HG03354 (cell line): ENCODE results near the gene CLIP4.

Experiments
- ATAC-seq: cut with Tn5 transposase; IDR thresholded peaks from one replicate; pipeline ENCODE4 v1.9.1; 2021; ENCODE audit warnings: mild to moderate bottlenecking; ENCODE audit not compliant: unreplicated experiment, poor library complexity, severe bottlenecking

CLIP4 gene

DNA sequence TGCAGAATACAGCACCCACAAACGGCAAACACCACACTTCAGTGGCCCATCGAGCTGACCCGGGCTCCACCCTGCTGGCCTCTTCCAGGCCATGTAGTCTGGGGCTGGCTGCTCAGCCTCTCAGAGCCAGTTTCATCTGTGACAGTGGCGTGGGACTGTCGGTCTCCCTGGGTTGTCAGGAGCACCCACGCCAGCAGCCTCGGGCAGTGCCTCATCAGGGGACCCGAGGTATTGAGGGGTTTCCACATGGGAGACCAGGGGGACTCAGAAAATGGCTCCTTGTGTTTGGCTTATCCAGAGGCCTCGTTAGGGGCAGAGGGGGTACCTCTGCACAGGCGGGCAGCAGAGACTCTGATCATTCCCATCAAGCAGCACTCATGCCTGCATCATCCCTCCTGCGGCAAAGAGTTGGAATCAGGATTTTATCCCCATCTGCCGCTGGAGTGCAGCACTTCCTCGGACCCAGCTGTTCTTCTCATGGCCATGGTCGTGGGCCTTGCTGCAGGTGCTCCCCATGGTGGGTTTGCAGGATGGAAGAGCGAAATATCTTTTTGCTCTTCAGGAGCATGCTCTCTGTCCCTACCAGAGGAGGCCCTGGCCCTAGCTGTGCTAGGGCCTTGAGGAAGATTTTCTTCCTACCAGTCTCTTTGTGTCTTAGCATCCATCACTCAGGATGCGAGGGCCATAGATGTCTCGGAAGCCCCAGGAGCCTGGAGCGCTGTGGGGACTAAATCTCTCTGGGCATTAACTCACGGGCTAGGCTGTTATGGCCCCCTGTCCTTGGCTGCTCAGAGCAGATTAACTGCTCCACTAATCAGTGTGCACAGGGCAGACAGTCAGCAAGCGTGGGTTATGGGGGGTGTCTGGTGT, 100.8 kb downstream of the CLIP4 start:
- ATAC-seq: no peak

DNA sequence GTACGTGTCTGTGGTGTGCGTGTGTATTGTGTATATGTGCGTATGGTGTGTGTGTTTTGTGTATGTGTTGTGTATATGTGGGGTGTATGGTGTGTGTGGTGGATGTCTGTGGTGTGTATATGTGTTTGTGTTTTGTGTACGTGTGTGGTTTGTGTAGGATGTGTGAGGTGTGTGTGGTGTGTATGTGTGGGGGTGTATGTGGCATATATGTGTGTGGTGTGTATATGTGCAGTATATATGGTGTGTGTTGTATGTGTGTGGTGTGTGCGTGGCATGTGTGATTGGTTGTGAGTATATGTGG, 101.3 kb downstream of the CLIP4 start:
- no peak for ATAC-seq

DNA sequence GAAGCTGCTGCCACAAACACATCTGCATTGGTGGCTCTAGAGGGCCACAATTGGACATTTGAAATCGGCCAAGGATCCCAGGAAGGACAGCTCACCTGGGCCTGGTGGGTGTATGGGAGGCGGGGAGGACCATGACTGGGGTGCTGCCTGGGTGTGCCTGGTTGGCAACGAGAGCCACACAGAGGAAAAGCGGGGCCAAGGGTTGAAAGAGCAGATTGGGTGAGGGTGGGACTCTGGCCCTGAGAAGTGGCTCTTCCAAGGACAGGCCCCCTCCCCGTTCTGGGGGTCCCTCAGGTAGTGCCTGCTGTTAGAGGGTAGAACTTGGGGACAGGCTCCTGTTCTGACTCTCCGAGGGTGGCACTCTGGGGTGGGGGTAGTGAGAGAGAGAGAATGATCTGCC, 102.9 kb downstream of the CLIP4 start:
- no peak for ATAC-seq

DNA sequence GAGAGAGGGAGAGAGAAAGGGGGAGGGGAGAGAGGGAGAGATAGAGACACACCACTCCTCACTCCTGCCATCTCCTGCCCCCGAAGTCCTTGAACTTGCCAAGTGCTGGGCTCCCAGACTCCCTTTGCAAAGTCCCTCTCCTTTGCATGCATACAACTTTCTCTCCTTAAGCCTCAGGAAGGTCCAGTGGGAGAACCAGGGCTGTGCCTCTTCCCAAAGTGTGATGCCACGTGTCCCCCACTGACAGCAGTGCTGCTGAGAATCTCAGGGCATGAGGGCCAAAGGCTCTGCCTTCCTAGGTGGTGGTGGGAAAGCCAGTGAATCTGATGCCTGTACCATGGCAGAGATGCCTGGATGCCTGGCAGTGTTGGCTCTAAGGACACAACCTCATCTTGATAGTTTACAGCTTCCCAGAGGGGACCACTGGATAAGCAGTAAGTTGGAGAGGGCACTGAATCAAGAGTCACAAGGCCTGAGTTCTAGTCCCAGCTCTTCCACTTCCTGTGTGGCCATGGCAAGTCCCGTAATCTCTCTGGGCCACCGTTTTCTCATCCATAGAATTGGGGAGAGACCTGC, 103.4 kb downstream of the CLIP4 start:
- no peak for ATAC-seq

DNA sequence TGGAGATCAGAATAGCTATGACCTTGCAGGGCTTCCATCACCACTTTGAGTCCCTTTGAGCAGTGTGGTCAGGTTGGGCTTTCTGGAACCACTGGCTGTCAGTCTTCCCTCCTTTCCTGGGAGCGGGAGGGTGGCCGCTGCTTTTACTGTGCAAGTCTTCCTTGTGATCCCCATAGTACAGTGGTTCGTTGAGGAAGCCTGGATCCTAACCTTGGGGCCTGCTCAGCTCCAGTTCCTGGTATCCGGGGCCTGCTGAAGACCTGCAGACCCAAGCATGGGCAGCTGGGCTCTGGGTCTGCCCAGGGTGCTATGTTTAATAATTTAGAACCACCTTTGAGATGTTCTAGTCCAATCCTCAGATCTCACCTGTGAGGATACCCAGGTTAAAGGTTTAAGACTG, 104.2 kb downstream of the CLIP4 start:
- no peak for ATAC-seq

DNA sequence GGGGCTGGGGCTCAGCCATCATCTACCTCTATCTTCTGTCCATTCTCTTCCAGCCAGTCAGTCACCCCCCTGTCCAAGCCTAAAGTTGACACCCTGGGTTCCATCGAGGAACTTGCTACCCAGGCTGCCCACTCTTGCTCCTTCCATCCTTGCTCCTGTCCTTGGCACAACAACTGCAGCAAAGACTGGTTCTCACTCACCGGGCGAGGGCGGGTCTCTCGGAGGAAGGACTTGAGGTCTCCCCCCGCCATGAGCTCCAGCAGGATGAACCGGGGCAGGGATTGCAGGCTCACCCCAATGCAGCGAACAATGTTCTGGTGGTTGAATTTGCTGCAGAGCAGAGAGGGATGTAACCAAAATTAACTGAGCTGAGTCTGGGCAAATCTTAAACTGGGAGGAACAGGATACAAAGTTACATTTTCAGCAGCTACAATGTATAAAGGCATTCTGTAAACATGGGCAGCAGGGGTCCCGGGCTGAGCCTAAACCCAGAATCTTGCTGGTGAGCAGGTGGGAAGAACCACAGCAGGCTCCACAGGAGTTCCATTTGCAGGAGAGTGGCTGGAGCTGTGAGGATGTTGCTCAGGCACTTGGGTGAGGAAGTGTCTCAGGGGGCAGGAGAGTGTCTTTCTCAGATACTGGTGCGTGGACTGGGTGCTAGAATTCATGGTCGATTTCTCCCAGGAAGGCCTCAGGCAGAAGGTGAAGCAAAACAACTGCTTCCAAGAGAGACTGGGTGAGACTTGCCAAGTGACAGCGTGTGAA, 105.5 kb downstream of the CLIP4 start:
- ATAC-seq: no peak

DNA sequence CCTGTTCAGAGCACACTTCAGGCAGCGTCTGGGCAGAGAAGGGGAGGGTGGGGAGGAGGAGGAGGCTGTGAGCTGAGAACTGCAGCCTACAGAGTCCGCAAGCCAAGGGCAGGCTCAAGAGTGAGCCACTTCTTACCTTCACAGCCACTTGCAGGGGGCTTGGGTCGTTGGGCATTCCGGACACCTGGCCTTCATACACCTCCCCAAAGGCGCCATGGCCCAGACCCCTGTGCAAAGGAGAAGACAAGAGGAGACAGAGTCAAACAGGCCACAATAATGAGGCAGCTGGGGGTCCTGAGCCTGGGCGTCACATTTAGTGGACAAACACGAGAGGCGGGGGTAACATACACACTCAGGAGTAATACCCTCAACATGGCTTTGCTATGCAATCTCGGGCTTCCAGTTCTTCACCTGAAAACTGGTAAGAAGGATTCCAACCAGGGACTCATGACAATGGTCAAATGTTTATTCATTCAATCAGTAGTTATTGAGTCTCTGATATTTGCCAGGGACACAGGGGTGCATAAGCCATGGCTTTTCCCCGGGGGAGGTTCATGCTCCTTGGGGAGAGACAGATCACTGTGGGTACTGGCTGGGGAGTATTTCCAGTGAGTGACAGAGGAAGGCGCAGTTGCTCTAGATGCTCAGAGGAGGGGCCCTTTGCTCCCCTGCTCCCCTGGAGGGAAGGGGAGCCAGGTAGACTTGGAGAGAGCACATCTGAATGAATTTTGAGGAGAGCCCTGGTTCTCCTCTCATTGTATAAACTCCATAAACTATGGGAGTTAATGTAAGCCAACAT, 107.4 kb downstream of the CLIP4 start:
- ATAC-seq: no peak

DNA sequence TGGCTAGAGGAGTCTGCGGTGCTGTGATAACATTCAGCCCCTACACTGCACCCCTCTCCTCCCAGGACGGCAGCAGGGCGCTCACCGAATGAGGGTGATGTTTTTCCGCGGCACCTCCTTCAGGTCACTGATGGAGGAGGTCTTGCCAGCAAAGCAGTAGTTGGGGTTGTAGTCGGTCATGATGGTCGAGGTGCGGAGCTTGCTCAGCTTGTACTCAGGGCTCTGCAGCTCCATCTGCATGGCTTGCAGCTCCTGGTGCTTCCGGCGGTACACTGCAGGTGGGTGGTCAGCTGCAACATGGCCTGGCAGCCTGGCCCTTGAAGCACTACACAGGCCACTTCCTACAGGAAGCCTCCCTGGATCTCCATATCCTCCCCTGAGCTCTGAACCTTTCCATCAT, 108.0 kb downstream of the CLIP4 start:
- no peak for ATAC-seq

DNA sequence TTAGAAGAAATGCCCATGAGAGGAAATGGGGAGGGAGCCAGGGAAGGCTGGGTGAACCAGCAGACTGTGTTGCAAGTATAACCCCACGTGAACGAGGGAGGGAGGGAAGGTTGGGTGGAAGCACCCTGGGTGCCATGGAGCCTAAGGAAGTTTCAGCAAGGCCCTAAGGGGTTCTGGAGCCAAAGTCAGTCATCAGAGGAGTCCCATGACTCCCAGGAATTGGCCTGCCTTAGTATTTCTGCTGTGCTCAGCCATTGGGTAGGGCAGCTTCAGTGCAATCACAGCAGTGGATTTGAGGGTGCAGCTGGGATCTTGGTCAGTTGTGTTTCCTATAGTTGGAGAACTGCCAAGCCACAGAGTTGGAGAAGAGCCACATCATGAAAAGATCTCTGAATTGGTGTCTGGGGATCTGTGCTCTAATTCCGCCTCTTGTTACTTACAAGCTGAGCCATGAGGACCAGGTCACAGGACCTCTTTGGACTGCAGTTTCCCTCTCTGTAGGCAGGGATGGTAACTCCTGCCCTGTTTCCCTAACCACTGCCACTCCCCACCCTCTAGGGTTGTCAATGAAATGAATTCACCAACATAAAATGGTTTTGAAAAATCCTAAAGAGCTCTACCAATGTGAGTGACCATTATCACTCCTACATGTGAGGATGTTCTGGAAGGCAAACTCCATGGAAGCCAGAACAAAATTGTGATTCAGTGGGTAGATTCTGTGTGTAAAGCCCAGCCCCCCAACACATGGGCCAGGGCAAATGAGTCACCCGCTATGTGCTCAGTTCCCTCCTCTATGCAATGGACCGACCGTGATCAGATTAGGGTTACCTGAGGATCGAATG, 108.9 kb downstream of the CLIP4 start:
- ATAC-seq: no peak

DNA sequence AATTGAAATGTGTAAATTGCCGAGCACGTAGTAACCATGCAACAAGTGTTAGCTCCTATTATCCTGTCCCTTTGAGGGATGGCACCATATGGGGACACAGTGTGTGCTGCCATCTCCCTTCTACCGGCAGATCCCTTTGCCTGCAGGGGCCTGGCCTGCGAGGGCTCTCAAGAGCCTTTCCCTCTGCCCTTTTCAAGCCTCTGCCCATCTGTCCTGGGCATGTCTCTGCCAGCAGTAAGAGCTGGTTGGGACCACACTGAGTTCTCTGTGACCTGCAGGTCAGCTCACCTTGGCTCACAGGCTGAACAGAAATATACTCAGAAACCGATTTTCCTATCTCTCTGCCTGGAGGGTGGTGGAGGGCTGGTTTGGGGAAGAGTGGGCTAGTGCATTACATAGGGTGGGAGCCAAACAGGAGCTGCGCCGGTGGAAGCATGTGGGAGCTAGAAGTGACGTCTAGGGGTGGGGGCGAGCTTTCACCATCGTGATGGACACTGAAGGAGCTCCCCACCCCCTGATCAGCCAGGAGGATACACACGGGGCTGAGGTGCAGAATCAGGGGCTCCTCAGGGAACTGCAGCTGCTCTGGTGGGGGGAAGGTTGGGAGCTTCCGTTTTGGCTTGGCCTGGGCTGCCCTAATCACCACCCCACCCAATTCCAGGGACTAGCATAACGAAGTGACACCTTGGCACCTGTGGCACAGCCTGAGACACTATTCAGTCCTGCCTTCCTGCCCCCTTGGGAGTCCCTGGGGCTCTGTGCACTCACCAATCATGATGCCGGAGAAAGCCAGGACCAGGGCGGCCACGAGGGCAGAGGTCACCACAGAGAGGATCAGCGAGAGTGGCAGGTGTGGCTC, 109.7 kb downstream of the CLIP4 start:
- no peak for ATAC-seq

DNA sequence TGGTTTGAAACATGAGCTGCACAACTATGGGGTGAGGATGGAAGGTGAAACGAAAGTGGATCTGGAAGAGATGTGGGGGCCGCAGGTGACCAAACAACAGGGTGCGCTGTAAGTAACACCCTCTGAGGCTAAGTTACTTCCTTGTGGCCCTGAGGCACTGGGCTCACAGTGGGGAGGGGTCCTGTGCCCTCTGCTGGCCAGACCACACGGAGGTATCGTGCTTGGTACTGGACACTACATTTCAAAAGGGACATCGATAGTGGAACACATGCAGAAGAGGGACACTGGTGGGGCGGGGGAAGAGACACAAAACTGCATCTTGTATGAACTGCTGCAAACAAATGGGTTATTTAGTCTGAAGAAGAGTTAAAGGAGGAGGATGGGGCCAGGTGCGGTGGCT, 110.6 kb downstream of the CLIP4 start:
- ATAC-seq: no peak

DNA sequence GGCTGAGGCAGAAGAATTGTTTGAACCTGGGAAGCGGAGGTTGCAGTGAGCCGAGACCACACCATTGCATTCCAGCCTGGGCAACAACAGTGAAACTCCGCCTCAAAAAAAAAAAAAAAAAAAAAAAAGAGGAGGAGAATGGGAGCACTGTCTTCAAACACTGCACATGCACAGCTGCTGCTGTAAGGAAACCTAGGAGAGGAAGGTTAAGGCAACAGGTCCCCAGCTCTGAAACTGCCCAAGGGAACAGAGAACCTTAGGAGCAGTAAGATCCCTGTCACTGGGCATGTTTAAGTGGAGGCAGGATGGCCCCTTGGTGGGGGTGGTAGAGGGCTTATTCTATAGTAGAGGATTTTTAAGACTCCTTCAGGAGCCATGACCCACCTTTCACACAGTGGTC, 111.2 kb downstream of the CLIP4 start:
- no peak for ATAC-seq

DNA sequence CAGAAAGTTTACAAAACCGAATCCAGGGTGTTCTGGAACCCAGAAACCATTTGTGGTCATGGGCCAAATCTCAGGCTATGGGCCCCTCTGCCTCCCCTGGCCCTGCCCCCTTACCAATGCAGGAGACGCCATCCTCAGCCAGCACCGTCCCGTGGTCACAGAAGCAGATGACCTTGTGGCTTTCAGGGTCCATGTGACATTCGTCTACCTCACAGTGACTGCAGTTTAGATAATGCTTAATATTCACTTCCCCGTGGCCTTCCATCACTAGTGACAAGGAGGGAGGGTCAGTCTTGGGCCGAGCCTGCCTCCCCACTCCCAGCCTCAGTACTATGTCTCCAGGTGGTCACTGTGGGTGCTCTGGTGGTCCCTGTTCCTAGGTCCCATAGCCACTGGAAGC, 111.6 kb downstream of the CLIP4 start:
- no peak for ATAC-seq

DNA sequence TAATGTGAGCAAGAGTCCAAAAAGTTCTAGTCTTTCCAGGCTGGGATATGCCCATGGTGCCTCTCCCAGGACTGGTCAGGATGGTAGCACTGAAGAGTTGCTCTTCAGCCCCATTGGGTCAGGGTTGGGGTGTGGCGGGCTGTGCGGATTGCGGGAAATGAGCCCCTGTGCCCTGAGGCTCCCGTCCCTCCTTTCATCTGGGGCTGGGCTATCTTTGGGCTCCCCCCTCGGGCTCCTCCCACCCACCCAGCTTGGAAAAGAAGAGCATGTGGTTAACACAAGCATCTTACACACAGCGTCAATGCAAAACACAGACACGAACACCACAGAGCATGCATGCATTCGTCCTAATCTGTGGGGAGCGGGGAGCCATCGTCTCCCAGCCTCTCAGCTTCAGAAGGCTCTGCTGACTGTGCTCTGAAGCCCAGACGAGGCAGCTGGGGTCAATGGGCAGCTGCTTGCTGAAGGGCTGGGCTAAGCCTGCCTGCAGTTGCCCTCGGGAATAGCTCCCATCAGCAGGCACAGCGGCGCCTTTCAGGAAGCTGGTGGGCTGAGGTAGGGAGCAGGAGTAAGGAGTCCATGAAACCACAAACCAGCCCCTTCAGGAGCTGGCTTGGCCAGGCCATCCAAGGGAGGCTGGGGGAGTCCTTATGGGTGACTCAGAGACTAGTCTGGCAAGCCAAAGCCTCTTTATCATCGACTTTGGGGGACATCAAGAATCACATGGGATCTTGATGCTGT, 112.9 kb downstream of the CLIP4 start:
- no peak for ATAC-seq

DNA sequence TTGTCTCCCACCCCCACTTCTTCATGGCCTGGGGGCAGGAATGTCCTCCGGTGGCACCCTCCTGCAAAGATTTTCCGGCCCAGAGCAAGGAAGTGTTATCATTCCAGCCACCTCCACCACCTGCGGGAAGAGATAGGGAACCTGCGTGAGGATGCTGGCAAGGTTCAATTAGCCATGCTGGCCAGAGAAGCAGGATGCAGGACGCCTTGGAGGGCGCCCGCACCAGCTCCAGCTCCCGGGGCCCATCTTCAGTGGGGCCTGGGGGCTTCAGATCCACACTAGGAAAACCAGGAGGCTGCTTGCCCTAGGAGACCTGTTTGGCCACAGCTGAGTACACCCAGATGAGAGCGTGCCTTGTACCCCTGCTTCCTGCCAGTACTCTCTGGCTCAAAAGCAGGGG, 113.7 kb downstream of the CLIP4 start:
- ATAC-seq: no peak

DNA sequence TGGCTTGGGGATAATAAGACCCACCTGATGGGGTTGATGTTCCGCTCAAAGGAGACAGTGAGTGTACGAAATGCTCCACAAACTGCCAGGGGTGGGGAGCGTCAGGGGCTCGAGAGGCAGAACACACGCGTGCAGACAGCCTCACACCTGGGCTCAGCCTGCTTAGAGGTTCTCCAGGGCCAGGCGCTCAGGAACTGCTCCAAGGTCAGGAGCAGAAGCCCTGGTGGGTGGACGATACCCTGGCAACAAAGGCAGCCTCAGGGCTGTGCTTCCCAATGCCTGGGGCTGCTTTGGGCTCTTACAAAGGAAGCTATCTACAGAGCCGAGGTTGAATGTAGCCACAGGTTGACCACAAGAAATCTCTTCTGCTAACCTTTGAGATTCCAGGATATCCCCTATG, 114.4 kb downstream of the CLIP4 start:
- no peak for ATAC-seq

DNA sequence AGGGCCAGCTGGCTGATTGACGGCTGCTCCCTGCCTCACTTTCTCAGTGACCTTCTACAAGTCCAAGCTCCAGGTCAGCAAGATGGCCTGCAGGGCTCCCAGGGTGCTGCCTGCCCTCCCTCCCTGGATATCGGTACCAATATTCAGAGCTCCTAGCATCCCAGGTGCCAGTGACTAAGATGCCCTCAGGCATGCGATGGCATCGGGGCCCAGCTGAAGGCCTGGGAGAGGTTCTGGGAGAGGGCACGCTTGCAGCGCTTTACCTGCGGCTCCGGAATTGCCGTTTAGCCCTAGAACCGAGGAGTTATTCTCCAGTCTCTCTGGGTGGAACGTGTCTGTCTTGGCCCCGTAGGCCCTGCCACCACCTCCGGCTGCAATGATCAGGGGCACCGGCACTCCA, 116.8 kb downstream of the CLIP4 start:
- no peak for ATAC-seq

DNA sequence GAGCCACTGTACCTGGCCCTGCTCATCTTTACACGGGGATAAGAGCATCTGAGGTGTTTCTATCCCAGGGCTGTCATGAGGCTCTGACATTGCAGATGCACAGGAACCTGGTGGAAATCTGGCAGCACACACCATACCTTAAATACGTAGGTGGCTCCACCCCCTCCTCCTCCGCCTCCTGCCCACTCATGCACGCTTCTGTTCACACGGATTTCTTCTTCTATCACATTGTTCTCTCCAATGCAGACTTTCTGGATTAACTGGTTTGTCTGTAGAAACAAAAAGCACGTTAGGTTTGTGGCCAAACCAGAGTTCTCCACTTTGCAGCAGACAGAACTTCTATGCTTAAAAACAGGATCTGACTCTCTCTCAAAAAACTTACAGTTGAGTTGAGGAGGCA, 118.2 kb downstream of the CLIP4 start:
- no peak for ATAC-seq
